NCI-H2171 treated with DMSO at 0.1 percent for 48 hours (cell line): ENCODE measurements around the gene FAHD2A.
"Not testable (repeated sequence)": the region's sequence is repeated elsewhere in the genome, so short reads cannot be mapped to it uniquely, and the experiment has no call there.

Source experiments
- DNase-seq: peaks from one replicate; lab custom pipeline; 2025; lab: John Stamatoyannopoulos, UW

Gene FAHD2A

GRCh38 chr2:95435872-95436209 is 33.3 kb downstream of the FAHD2A start:
- DNase-seq: not testable (repeated sequence)

- DNase-seq: not testable (repeated sequence)
Observed at GRCh38 chr2:95442474-95443099, 40.1 kb downstream of the FAHD2A start.

GRCh38 chr2:95445317-95445716 is 42.8 kb downstream of the FAHD2A start:
- DNase-seq: not testable (repeated sequence)

- not testable (repeated sequence) for DNase-seq
Observed at GRCh38 chr2:95463292-95463691, 60.8 kb downstream of the FAHD2A start.
